Measurements from ENCODE around the gene AUTS2. TPM values are rescaled to one million over a fixed set of nuclear protein-coding genes. Genes with fewer than 3 reads are reported as not detected.

The AUTS2 gene
- total and polyA plus RNA-seq, 9 of the 15 experiments (the other 6 are each of a cell fraction or from before 2014, with no cell fraction given) = 0.58 TPM; not detected in 8

DNA sequence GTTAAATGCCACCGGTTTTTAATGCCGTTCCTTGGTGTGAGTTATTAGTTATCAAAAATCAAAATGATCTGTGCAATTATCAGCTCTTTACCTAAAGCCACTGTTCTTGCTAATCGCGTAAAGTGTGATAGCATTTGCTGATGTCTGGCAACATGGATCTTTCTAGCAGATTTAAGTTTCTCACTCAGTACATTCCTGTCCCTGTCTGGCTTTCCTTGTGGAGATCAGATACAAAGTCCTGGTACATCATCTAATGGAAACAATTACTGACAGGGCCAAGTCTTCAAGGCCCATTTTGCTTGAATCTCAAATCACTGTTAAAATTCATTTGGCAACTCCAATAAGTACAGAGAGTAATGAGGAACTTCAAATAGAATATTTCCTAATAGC is 755.7 kb downstream of the AUTS2 start:
- Histone ChIP-seq H4K20me1 (replicated peaks; ENCODE audit: control insufficient read depth, insufficient read depth, low read length) (no peaks in the 10 kb centered on the region), H3K9ac (ENCODE audit: insufficient read depth in 1 of 2, low read depth in 2 of 2, low read length in 2 of 2) (no peak overlapping the region), H3K4me1 (replicated peaks in 1 of 2; ENCODE audit: control insufficient read depth in 2 of 2, insufficient read depth in 2 of 2, low read length in 2 of 2) (no peaks in the 10 kb centered on the region), H3K9me1 (ENCODE audit: control insufficient read depth, insufficient read depth, low read length) (no peaks in the 10 kb centered on the region), H2AFZ (ENCODE audit: low read depth, low read length) (no peak overlapping the region), H3K36me3 (ENCODE audit: control insufficient read depth, insufficient read depth, low read length) (no peaks in the 10 kb centered on the region), H3K4me2 (ENCODE audit: insufficient read depth, low read length) (no peak overlapping the region), H3K79me2 (ENCODE audit: control insufficient read depth, insufficient read depth, low read length) (no peaks in the 10 kb centered on the region), H3K27me3 (ENCODE audit: control insufficient read depth in 2 of 2, insufficient read depth in 2 of 2, low read length in 2 of 2) (0 out of 5 replicates have a peak, but pooled peaks cover 0 to 4% of the 10 kb centered on the region in 2 experiments), H3K4me3 (no peak overlapping the region), H3K9me3 (replicated peaks; ENCODE audit: control insufficient read depth, insufficient read depth, low read depth, low read length) (no peaks in the 10 kb centered on the region), H3K27ac (ENCODE audit: extremely low read depth, low read depth, low read length) (no peak overlapping the region)
- ATAC-seq (no peak), DNase-seq (ENCODE audit: extremely low read depth in 1 of 4, low spot score in 3 of 4) (no peak), FAIRE-seq (peak; percentile 6)
- BruUV-seq (replicated peaks) = no TSS peak
- no peak for TF ChIP-seq ZNF780A (CRISPR knock-in tag; IDR thresholded peaks at IDR 0.05)
- TF ChIP-seq ESRRB (CRISPR knock-in tag; IDR thresholded peaks at IDR 0.05; ENCODE audit: borderline replicate concordance) = no peak
- TF ChIP-seq TARDBP (IDR thresholded peaks at IDR 0.05) = no peak
- TF ChIP-seq ASH1L (IDR thresholded peaks at IDR 0.05; ENCODE audit: borderline replicate concordance, low read depth, partially characterized antibody) = no peak
- no peak for TF ChIP-seq HDAC1 (IDR thresholded peaks at IDR 0.05)
- no peak for TF ChIP-seq GTF2E2 (tag; IDR thresholded peaks at IDR 0.05)
- TF ChIP-seq TRIM24 (IDR thresholded peaks at IDR 0.05) = no peak
- no peak for TF ChIP-seq SMAD4 (CRISPR knock-in tag; conservative IDR thresholded peaks at IDR 0.05)
- TF ChIP-seq, protein P1, sequence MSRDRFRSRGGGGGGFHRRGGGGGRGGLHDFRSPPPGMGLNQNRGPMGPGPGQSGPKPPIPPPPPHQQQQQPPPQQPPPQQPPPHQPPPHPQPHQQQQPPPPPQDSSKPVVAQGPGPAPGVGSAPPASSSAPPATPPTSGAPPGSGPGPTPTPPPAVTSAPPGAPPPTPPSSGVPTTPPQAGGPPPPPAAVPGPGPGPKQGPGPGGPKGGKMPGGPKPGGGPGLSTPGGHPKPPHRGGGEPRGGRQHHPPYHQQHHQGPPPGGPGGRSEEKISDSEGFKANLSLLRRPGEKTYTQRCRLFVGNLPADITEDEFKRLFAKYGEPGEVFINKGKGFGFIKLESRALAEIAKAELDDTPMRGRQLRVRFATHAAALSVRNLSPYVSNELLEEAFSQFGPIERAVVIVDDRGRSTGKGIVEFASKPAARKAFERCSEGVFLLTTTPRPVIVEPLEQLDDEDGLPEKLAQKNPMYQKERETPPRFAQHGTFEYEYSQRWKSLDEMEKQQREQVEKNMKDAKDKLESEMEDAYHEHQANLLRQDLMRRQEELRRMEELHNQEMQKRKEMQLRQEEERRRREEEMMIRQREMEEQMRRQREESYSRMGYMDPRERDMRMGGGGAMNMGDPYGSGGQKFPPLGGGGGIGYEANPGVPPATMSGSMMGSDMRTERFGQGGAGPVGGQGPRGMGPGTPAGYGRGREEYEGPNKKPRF (IDR thresholded peaks at IDR 0.05; ENCODE audit: low read depth, low read length) = no peak
- no peak for TF ChIP-seq CREB1 (IDR thresholded peaks at IDR 0.05)
- TF ChIP-seq CREB1 (CRISPR knock-in tag; IDR thresholded peaks at IDR 0.05) = no peak
- TF ChIP-seq FOXJ3 (CRISPR knock-in tag; IDR thresholded peaks at IDR 0.05) = no peak
- TF ChIP-seq RHOXF2B (CRISPR knock-in tag; conservative IDR thresholded peaks at IDR 0.05) = no peak
- TF ChIP-seq ZNF347 (CRISPR knock-in tag; IDR thresholded peaks at IDR 0.05; ENCODE audit: low read depth) = no peak
- no peak for TF ChIP-seq HNRNPUL1 (IDR thresholded peaks at IDR 0.05; ENCODE audit: low read length)
- TF ChIP-seq ZNF764 (CRISPR knock-in tag; IDR thresholded peaks at IDR 0.05; ENCODE audit: low read depth) = no peak
- TF ChIP-seq ZNF165 (CRISPR knock-in tag; IDR thresholded peaks at IDR 0.05; ENCODE audit: borderline replicate concordance) = no peak
- WGBS (ENCODE audit: insufficient coverage, low coverage, missing lambda C conversion rate) = 6% methylated on average over 4 of the region's 4 CpGs
- intact Hi-C loops (cut with micrococcal nuclease) = no loop called here
- POLR2A ChIA-PET = no interaction called here
- in situ Hi-C loops (cut with MboI) = no loop called here
- CTCF ChIA-PET (ENCODE audit: low intra/inter-chr PET ratio) = no interaction called here
